GM11168 (cell line): Measurements from ENCODE around the gene SIK3.
"Not testable (repeated sequence)": the region's sequence is repeated elsewhere in the genome, so short reads cannot be mapped to it uniquely, and the experiment has no call there.

Experiments
- in situ Hi-C: fragments of 300-500 bp; cut with MboI; formaldehyde crosslinking; loops from one replicate; pipeline ENCODE4 v1.12.0; 2022; ENCODE audit warnings: low sequenced_read_pairs; ENCODE audit not compliant: unreplicated experiment

Gene SIK3

DNA sequence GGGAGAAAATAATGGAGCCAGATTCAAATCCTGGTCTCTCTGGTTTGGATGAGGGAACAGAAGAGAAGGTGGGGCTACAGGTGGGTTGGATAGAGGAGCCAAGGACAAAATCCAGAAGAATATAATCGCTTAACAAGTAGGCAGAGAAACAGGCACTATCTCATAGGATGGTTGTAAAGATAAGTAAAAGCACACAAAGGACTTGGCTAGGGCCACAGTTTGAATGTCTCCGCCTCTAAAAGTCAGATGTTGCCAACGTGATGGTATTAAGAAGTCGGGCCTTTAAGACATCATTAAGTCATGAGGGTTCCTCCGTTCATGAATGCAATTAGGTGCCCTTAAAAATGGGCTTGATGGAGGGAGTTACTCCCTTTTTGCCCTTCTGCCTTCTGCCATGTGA lies 42.8 kb downstream of the SIK3 start:
- in situ Hi-C loops: no loop called here

DNA sequence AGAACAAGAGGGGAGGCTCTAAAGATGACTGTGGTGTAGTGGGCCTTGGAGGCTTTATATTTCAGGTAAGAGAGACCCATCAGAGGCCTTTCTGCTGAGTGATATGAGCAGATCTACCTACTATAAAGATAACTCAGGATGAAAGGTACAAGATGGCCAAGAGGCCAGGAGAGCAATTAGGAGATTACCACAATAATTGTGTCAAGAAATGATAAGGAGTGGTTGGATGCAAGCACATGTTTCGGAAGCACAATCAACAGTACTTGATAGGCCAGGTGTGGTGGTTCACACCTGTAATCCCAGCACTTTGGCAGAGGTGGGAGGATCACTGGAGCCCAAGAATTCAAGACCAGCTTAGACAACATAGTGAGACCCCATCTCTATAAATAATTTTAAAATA lies 43.8 kb downstream of the SIK3 start:
- in situ Hi-C loops: no loop called here

DNA sequence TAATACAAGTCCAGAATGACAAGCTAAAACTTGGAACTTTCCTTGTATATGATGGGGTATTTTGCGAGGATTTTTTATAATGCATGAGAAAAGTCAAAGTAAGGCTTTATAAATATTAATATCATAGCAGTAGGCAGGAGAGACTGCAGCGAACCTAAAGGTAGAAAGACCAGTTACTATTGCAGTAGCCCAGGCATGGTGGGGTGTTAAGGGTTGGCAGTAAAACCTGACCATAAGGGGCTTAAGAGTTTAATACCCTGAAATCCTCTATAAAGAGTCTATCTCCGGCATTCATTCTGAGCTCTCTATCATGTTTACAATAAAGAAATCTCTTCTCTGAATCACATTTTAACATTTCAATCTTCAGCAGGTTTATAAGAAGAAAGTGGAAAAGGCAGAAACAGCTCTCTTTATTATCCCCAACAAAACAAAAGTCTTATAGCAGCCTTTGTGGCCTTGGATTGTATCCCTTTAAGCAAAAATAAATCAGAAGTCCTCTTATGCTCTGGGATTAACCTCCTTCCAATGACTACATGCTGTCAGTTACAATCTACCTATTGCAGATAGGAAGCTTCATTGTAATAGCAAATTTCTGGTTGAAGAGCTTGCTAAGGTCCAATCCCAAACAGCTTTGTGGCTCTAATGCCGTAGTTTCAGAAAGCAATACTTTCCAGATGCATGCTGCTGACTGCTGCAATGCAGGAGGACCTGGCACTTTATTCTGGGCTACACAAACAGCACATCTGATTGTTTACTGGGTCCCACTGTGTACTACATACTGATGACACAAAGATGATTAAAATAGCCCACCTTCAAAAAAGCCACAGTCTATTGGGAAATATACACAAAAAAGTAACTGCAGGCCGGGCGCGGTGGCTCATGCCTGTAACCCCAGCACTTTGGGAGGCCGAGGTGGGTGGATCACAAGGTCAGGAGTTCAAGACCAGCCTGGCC lies 45.8 kb downstream of the SIK3 start:
- in situ Hi-C loops: no loop called here

DNA sequence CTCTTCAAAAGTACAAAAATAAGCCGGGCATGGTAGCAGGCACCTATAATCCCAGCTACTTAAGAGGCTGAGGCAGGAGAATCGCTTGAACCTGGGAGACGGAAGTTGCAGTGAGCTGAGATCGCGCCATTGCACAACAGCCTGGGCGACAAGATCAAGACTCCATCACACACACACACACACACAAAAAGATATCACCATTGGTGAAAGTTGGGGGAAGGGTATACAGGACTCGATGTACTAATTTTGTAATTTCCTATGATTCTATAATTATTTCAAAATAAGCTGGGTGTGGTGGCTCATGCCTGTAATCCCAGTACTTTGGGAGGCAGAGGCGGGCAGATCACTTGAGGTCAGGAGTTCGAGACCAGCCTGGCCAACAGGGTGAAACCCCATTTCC lies 48.1 kb downstream of the SIK3 start:
- in situ Hi-C loops: not testable (repeated sequence)

DNA sequence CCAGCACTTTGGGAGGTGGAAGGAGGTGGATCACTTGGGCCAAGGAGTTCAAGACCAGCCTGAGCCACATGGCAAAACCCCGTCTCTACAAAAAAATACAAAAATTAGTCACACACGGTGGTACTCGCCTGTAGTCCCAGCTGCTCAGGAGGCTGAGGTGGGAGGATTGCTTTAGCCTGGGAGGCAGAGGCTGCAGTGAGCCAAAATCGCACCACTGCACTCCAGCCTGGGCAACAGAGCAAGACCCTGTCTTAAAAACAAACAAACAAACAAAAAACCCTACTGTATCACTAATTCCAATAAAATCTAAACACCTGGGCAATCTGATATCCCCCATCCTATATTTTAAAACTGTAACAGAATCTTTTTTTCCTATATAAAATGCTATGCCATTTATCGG lies 51.6 kb downstream of the SIK3 start:
- in situ Hi-C loops: not testable (repeated sequence)

DNA sequence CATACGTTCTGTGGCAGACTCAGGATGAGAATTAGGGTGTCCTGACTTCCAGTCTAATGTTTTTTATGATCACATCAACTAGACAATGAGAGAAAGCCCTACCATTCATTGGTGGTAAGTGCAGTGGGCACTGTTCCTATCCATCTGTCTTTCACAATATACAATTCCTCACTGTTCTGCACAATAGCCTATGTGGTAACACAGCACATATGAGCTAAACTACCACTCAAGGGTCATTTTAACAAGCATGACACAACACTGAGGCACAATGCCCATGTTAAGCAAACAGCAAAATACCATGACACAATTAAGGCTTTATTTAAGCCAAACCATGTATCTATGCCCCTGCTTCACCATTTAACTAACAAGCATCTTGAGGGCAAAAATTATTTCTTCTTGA lies 52.3 kb downstream of the SIK3 start:
- in situ Hi-C loops: no loop called here

DNA sequence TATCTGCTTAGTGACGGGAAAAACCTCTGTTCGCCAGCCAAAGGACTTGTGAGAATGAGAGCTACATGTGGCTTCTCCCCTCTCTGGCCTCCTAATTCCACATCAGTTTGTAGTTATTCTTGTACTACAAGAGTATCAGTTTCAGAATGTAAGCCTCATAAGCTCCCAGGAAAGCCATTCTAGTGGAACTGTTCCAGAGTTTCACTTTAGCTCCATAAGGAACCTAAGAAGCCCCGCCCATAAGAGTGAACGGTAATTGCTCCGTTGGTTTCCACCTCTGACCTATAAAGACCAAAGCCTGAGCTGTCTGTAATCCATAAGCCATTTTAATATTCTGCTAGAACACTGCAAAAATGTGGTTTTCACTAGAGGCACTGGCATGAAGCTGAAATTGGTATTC lies 53.0 kb downstream of the SIK3 start:
- in situ Hi-C loops: no loop called here

DNA sequence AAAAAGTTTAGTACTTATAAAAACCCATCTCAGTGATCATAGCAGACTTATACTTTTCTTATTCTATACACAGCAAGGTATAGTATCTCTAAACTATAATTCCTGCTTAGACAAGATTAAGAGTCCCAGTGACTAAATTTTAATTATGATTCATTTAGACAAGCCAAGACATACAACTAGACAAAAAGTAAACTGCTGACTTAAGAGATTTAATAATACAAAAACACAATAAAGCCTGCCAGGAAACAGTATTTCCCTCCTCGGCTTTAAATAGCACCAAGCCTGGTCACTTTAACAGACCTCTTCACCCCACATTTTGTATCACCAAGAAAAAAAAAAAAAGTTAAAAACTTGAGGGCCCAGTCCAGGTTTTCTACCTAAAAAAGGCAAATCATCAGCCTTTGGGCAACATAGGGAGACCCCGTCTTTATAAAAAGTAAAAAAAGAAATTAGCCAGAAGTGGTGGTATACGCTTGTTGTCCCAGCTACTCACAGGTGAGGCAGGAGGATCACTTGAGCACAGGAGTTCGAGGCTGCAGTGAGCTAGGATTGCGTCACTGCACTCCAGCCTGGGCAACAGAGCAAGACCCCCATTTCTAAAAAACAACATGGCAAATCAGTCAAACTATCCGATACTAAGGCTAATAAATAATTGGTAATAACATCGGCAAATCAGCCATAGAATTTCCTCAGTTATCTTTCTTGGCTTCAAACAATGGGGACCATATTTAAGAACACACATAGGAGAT lies 53.8 kb downstream of the SIK3 start:
- in situ Hi-C loops: no loop called here

DNA sequence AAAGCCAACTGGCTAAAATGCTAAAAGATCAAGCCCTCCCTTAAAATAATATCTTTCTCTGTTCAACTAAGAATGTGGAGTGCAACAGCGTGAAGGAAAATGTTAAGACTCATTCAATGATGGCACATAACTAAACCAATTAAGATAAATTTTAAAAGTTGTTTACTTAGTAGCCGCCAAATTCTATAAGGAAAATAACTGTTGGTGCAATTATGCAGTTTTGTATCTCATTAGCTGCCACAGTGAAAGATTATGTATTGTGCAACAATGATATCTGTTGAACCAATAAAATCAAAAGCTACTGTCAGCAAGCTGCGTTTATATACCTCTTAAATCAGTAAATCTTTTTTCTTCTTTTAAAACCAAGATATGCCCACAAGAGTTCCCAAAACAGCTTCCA lies 55.5 kb downstream of the SIK3 start:
- in situ Hi-C loops: no loop called here

DNA sequence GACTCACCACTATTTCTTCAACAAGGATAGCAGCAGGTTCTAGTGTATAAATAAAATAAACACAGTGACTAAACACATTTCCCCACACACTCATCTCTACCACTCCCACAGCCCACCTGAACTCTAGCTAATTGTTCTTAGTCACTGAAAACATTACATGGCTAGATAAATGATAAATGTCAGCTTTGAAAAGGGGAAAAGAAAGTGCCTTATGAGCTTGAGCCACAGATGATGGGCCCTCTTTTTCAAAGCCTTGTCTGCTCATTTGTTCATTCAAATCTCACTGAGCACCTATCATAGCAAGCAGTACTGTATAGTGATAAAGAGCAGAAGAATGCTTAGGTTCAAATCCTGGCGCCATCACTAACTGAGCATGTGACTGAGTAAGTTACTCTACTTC lies 58.3 kb downstream of the SIK3 start:
- in situ Hi-C loops: loop anchor here (10.0 kb wide), 1 partner anchor 55 kb away; the partner anchor contains the start of gene SIK3

DNA sequence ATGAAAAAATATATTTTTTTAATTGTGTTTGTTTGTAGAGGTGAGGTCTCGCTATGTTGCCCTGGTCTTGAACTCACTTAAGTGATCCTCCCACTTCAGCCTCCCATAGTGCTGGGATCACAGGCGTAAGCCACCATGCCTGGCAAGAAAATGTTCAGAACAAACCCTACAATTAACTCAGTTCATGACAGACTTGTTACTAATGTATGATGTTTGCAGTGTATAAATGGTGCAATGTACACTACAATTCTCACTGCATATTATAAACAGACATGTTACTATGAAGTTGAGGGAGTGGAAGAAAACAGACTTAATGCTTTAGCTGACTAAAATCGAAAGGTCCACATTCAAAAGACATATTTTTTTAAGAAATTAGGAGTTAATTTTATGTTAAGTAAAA lies 59.0 kb downstream of the SIK3 start:
- in situ Hi-C loops: loop anchor here (10.0 kb wide), 1 partner anchor 56 kb away; the partner anchor contains the start of gene SIK3

DNA sequence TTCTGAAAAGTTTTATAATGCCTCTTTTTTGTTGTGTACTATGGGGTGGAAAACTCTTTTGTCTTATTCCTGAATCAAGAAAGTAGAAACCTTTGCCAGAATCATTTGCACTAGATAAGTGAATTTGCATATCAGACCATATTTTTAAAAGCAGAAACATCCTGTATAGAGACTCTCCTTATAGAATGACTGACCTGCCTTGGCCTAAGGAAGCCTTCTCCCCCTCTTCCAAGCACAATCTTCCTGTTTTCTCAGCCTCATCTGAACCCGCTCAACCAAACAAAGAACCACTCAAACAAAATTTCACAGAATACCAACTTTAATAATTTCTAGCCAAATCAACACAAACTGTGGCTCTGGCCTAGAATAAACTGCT lies 60.3 kb downstream of the SIK3 start:
- in situ Hi-C loops: loop anchor here (10.0 kb wide), 1 partner anchor 57 kb away; the partner anchor contains the start of gene SIK3

DNA sequence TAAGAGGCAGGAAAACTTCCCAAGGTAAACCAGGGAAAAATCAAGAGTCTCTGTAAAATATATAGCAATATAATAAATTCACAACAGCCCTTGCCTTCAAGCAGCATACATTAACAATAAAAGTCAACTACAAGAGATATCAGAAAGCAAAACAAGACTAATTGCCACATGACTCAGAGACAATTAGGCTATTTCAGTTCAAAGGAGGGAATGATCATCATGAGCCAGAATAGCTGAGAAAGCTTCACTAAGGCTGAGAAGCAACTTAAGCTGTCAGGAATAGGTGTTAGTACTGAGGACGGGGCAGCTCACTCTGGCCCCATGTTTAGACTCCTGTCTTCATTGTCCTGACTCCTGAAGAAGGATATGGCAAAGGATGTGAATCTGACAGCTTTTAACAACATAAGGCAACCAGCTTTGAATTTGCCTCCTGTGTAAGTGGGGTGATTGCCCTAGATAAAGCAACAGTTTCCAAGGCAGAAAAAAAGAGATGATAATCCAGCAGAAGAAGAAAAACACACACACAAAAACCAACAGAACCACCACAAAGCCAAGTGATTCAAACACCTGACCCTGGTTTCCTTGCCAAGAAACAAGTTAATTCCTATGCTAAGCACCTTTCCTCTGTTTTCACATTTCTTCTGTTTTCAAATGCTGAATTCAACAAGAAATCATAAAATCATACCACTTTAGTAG lies 60.8 kb downstream of the SIK3 start:
- in situ Hi-C loops: loop anchor here (10.0 kb wide), 1 partner anchor 57 kb away; the partner anchor contains the start of gene SIK3

DNA sequence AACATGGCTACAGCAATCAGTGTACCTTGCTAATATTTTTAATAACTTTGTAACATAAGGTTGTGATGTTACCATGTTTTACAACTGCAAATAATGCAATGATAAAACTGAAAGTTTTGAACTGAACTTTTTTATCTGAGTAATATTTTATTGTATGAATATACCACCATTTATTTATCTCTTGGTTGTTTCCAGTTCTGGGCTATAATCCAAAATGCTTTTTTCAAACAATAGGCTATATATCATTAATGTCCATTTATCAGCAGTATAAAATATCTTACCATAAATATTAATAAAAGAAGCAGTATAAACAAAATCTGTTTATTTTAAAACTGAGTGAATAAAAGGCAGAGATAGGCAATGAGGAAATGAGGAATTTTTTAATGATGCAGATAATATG lies 63.3 kb downstream of the SIK3 start:
- in situ Hi-C loops: loop anchor here (10.0 kb wide), 1 partner anchor 60 kb away; the partner anchor contains the start of gene SIK3

DNA sequence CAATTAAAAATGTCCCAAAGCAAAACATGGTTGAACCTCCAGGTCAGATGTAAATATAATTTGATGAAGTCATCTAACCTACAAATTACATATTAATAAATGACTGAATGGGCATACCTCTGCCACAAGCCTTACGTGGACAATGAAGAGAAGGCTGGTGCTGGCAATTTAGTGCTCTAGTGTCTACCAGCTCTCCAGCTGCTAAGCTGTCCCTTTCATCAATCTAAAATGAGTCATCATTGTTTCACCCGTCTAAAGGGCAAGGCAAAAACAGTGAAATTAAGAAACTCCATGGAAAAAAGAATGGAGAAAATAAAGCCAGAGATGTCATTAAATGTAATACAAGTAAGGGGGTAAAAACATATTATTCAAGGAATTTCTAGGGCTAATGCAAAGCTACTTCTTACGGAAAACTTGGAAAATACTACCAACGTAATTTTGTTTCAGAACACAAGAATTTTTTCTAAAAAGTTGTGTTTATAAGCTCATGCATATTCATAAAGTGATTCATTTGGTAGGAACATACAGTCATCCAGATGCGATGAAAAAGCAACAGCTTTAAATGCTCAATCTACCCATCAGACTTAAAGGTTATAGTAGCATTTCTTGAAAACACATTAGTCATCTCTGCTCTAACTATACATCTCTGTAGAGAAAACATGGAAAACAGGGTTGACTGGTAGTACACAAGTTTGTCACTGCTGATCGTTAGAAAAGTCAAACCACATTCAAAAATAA lies 71.5 kb downstream of the SIK3 start:
- in situ Hi-C loops: no loop called here

DNA sequence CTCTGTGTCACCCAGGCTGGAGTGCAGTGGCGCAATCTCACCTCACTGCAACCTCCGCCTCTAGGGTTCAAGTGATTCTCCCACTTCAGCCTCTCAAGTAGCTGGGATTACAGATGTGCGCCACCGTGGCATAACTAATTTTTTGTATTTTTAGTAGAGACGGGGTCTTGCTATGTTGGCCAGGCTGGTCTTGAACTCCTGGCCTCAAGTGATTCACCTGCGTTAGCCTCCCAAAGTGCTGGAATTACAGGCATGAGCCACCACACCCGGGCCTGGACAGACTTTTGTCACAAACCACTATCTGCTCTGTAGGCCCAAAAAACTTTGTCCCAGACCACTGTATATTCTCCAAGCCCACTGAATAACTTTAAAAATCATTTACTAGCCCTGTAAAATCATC lies 74.5 kb downstream of the SIK3 start:
- in situ Hi-C loops: not testable (repeated sequence)

DNA sequence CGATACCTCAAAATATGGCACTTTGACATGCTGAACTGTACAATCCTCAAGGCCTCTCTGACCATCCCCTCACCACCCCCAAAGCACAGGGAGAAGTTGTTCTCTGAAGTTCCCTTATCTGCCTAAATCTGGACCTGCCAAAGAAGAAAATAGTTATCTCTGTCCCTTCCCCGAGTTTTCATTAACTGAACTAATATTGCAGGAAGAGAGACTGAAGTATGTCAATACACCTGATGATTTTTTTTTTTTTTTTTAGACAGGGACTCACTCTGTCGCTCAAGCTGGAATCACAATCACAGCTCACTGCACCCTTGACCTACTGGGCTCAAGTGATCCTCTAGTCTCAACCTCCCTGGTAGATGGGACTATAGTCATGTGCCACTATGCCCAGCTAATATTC lies 75.0 kb downstream of the SIK3 start:
- in situ Hi-C loops: no loop called here

DNA sequence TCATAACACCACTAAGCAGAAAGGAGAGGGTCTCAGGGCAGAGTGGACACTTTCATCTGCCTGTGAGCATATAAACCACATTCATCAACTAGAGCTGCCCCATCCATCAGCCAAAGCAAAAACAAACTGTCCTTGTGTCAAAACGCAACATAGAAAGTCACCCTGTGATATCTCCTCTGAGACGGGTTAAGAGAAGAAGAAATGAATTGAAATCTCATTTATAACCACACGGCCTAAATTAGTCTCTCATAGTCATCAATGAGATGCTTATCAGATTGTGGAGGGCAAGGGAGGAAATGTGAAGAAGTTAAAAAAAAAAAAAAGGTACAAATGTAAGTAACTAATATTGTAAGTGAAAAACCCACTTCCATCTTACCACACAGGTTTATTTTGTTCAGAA lies 75.7 kb downstream of the SIK3 start:
- in situ Hi-C loops: no loop called here

DNA sequence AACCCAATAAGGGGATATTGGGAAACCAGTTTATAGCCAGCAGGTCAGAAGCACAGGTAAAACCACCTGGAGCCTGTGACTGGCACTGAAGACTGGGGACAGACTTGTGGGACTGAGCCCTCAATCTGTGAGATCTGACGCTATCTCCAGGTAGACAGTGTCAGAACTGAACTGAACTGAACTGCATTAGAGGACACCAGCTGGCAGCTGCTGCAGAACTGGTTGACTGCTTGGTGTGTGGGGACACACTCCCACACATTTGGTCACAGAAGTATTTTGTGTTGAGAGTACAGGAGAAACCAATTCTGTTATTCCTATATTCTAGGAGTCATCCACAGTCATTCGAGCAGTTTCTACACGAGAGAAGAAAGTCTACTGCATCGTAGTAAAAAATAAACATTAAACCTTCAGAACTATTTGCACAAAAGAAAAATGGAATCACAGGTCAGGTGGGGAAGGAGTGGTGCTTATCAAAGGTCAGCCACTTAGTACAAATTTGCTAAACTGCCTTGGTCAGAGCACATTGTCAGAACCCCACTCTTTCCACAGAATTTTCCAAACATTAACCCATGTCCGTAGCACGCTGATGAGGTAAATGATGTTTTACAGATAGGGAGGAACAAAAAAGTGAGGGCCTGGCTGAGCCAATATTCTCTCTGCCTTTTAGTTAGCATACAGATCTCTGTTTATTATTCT lies 77.2 kb downstream of the SIK3 start:
- in situ Hi-C loops: no loop called here
